Fibroblast of the aortic adventitia (primary cell): Measurements from ENCODE around the gene ZNF628. TPM values are rescaled to one million over a fixed set of nuclear protein-coding genes. Genes with fewer than 3 reads are reported as not detected.

Source experiments
- DNase-seq: peaks from one replicate; pipeline ENCODE4 v3.0.0-alpha.2; 2010; ENCODE audit warnings: low read depth
- H3K4me3 ChIP-seq: 2 replicates; pipeline ENCODE4 v1.5.1; 2011; ENCODE audit warnings: low read depth, mild to moderate bottlenecking, control low read depth, low read length, moderate library complexity
- CTCF ChIP-seq: IDR thresholded peaks from 2 replicates; pipeline ENCODE4 v1.5.1; 2011; ENCODE audit warnings: mild to moderate bottlenecking, low read length, control low read depth, inconsistent platforms; ENCODE audit not compliant: insufficient read depth
- total RNA-seq: library from RNA; depleted of rRNA; stranded (reverse); fragments of >200 nt; gene quantifications from 2 replicates; pipeline ENCODE4 v1.2.3, GENCODE V29; 2012; ENCODE audit warnings: low replicate concordance

ZNF628 gene
- total RNA-seq, 1 donor, result 3.8 TPM

GRCh38 chr19:55500368-55500952 lies 24.0 kb downstream of the ZNF628 start:
- no peak overlapping the region for H3K4me3 ChIP-seq
- DNase-seq, result no peak
- TF ChIP-seq CTCF, result no peak

GRCh38 chr19:55502197-55502952 lies 26.0 kb downstream of the ZNF628 start:
- no peak overlapping the region for H3K4me3 ChIP-seq
- no peak for TF ChIP-seq CTCF

GRCh38 chr19:55503157-55503501 lies 26.7 kb downstream of the ZNF628 start:
- no peak for TF ChIP-seq CTCF
- no peak for DNase-seq
- no peak overlapping the region for H3K4me3 ChIP-seq

More at GRCh38 chr19:55502197-55502952, 26.0 kb downstream of the ZNF628 start:
- no peak for DNase-seq

- TF ChIP-seq CTCF, result peak; percentile 98
- peak; percentile 90 for DNase-seq
- peak overlapping the region; percentile 67 for H3K4me3 ChIP-seq
Measured at GRCh38 chr19:55503502-55504251, 27.3 kb downstream of the ZNF628 start.

GRCh38 chr19:55504252-55504603 lies 27.8 kb downstream of the ZNF628 start:
- no peak for DNase-seq
- no peak for TF ChIP-seq CTCF
- H3K4me3 ChIP-seq, result no peak overlapping the region

- no peak for TF ChIP-seq CTCF
- H3K4me3 ChIP-seq, result no peak overlapping the region
- DNase-seq, result no peak
Measured at GRCh38 chr19:55504981-55505380, 28.6 kb downstream of the ZNF628 start.
